Measurements from ENCODE around the gene BRSK1.

DNA sequence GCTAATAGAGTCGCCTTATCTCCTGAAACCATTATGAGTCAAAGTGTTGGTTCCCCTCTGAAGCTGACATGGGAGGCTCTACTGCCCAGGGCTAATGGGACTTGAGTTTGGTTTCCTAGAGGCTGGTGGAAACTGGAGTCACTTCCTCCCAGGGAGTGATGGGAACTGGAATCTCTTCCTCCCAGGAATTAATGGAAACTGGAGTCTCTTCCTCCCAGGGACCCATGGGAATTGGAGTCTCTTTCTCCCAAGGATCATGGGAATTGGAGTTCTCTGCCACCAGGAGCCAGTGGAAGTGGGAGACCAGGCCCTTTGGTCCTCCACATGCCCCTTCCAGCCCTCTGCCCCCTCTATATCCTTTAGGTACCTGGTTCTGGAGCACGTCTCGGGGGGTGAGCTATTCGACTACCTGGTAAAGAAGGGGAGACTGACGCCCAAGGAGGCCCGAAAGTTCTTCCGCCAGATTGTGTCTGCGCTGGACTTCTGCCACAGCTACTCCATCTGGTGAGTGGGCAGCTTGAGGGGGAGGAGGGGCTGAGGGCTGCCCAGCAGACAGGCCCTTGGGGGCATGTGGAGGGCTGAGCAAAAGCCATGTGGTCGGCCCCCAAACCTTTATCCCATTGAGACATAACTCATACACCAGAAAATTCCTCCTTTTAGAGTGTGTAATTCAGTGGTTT lies 5.5 kb downstream of the BRSK1 start:
- TF ChIP-seq, protein P1, sequence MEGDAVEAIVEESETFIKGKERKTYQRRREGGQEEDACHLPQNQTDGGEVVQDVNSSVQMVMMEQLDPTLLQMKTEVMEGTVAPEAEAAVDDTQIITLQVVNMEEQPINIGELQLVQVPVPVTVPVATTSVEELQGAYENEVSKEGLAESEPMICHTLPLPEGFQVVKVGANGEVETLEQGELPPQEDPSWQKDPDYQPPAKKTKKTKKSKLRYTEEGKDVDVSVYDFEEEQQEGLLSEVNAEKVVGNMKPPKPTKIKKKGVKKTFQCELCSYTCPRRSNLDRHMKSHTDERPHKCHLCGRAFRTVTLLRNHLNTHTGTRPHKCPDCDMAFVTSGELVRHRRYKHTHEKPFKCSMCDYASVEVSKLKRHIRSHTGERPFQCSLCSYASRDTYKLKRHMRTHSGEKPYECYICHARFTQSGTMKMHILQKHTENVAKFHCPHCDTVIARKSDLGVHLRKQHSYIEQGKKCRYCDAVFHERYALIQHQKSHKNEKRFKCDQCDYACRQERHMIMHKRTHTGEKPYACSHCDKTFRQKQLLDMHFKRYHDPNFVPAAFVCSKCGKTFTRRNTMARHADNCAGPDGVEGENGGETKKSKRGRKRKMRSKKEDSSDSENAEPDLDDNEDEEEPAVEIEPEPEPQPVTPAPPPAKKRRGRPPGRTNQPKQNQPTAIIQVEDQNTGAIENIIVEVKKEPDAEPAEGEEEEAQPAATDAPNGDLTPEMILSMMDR (IDR thresholded peaks at IDR 0.05): no peak
- TF ChIP-seq EZH2phosphoT487 (IDR thresholded peaks at IDR 0.05): no peak

All from neural progenitor cell (in vitro differentiated cells).